ENCODE results near the gene SLC9A2. TPM values are rescaled to one million over a fixed set of nuclear protein-coding genes. Genes with fewer than 3 reads are reported as not detected.

Gene SLC9A2
- total RNA-seq, 2 donors from 2014 or later = 7.3 to 22.4 TPM

GRCh38 chr2:102660070-102660469 lies 40.7 kb downstream of the SLC9A2 start:
- H3K27ac ChIP-seq = no peak overlapping the region
- TF ChIP-seq, protein P1, sequence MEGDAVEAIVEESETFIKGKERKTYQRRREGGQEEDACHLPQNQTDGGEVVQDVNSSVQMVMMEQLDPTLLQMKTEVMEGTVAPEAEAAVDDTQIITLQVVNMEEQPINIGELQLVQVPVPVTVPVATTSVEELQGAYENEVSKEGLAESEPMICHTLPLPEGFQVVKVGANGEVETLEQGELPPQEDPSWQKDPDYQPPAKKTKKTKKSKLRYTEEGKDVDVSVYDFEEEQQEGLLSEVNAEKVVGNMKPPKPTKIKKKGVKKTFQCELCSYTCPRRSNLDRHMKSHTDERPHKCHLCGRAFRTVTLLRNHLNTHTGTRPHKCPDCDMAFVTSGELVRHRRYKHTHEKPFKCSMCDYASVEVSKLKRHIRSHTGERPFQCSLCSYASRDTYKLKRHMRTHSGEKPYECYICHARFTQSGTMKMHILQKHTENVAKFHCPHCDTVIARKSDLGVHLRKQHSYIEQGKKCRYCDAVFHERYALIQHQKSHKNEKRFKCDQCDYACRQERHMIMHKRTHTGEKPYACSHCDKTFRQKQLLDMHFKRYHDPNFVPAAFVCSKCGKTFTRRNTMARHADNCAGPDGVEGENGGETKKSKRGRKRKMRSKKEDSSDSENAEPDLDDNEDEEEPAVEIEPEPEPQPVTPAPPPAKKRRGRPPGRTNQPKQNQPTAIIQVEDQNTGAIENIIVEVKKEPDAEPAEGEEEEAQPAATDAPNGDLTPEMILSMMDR (IDR thresholded peaks at IDR 0.05) = no peak
- TF ChIP-seq POLR2AphosphoS5 (IDR thresholded peaks at IDR 0.05) (no peak), POLR2A (IDR thresholded peaks at IDR 0.05) (no peak)
- no peaks in the 10 kb centered on the region for H3K36me3 ChIP-seq
- H3K9me3 ChIP-seq = no peaks in the 10 kb centered on the region
- no peaks in the 10 kb centered on the region for H3K4me1 ChIP-seq (replicated peaks)
- 77% methylated on average over 2 of the region's 2 CpGs for WGBS
- H3K27me3 ChIP-seq (replicated peaks; ENCODE audit: insufficient read depth) = no peaks in the 10 kb centered on the region
- H3K4me3 ChIP-seq = no peak overlapping the region
- no peak for DNase-seq (ENCODE audit: low spot score)
- intact Hi-C loops (cut with DNase I) = no loop called here

- intact Hi-C loops (cut with DNase I) = no loop called here
- no peaks in the 10 kb centered on the region for H3K27me3 ChIP-seq (replicated peaks; ENCODE audit: insufficient read depth)
- no peaks in the 10 kb centered on the region for H3K4me1 ChIP-seq (replicated peaks)
- no peaks in the 10 kb centered on the region for H3K36me3 ChIP-seq
- 94% methylated on average over 6 of the region's 6 CpGs for WGBS
- H3K4me3 ChIP-seq = no peak overlapping the region
- H3K9me3 ChIP-seq = no peaks in the 10 kb centered on the region
- no peak for DNase-seq (ENCODE audit: low spot score)
- TF ChIP-seq, protein P1 (IDR thresholded peaks at IDR 0.05) = no peak
- TF ChIP-seq POLR2AphosphoS5 (IDR thresholded peaks at IDR 0.05) (no peak), POLR2A (IDR thresholded peaks at IDR 0.05) (no peak)
- H3K27ac ChIP-seq = no peak overlapping the region
Measured at GRCh38 chr2:102660574-102660973, 41.2 kb downstream of the SLC9A2 start.

DNA sequence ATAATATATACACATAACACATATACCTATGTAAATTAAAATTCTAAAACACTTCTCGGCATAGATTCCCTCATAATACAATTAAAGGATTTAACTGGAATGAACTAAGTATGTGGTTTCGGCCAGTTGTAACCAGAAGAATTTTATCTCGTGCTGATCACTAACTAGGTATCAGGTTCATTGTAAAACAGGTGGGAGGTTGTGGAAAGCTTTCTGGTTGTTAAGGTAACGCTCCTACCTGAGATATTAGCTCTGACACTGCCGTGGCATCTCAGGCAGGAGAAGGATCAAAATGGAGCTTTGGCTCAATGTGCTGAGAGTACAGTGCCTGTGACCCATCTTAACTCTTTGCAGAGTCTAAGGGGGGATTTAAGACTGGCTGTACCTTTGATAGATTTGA lies 42.5 kb downstream of the SLC9A2 start:
- H3K9me3 ChIP-seq = no peaks in the 10 kb centered on the region
- 30% methylated on average over 5 of the region's 5 CpGs for WGBS
- no peak for DNase-seq (ENCODE audit: low spot score)
- no peak for TF ChIP-seq POLR2AphosphoS5 (IDR thresholded peaks at IDR 0.05)
- TF ChIP-seq POLR2A (IDR thresholded peaks at IDR 0.05) = no peak
- TF ChIP-seq, protein P1 (IDR thresholded peaks at IDR 0.05) = no peak
- no peak overlapping the region for H3K4me3 ChIP-seq
- no peak overlapping the region for H3K27ac ChIP-seq
- no peaks in the 10 kb centered on the region for H3K4me1 ChIP-seq (replicated peaks)
- intact Hi-C loops (cut with DNase I) = no loop called here
- H3K36me3 ChIP-seq = no peaks in the 10 kb centered on the region
- H3K27me3 ChIP-seq (replicated peaks; ENCODE audit: insufficient read depth) = no peaks in the 10 kb centered on the region

- Histone ChIP-seq H3K4me3 (no peak overlapping the region), H3K27me3 (replicated peaks; ENCODE audit: insufficient read depth) (no peaks in the 10 kb centered on the region), H3K4me1 (replicated peaks) (no peaks in the 10 kb centered on the region), H3K36me3 (no peaks in the 10 kb centered on the region), H3K9me3 (no peaks in the 10 kb centered on the region), H3K27ac (no peak overlapping the region)
- intact Hi-C loops (cut with DNase I) = no loop called here
- no peak for TF ChIP-seq POLR2AphosphoS5 (IDR thresholded peaks at IDR 0.05)
- TF ChIP-seq, protein P1 (IDR thresholded peaks at IDR 0.05) = no peak
- TF ChIP-seq POLR2A (IDR thresholded peaks at IDR 0.05) = no peak
- WGBS = 84% methylated on average over 5 of the region's 5 CpGs
- no peak for DNase-seq (ENCODE audit: low spot score)
Measured at GRCh38 chr2:102662833-102663232, 43.5 kb downstream of the SLC9A2 start.

GRCh38 chr2:102663381-102663780 lies 44.0 kb downstream of the SLC9A2 start:
- Histone ChIP-seq H3K27me3 (replicated peaks; ENCODE audit: insufficient read depth) (no peaks in the 10 kb centered on the region), H3K36me3 (no peaks in the 10 kb centered on the region), H3K27ac (no peak overlapping the region), H3K9me3 (no peaks in the 10 kb centered on the region), H3K4me1 (replicated peaks) (no peaks in the 10 kb centered on the region), H3K4me3 (no peak overlapping the region)
- TF ChIP-seq POLR2A (IDR thresholded peaks at IDR 0.05) (no peak), POLR2AphosphoS5 (IDR thresholded peaks at IDR 0.05) (no peak)
- TF ChIP-seq, protein P1 (IDR thresholded peaks at IDR 0.05) = no peak
- 90% methylated on average over 3 of the region's 3 CpGs for WGBS
- DNase-seq (ENCODE audit: low spot score) = no peak
- intact Hi-C loops (cut with DNase I) = no loop called here
